ENCODE results near the gene MSI2.

The MSI2 gene

GRCh38 chr17:57533684-57534305, 277.5 kb downstream of the MSI2 start:
- no peak for DNase-seq

GRCh38 chr17:57534863-57535248, 278.5 kb downstream of the MSI2 start:
- DNase-seq: no peak

- peak; percentile 83 for DNase-seq
These were observed 279.1 kb downstream of the MSI2 start for GRCh38 chr17:57535249-57535966.

- DNase-seq: no peak
These were observed 280.0 kb downstream of the MSI2 start for GRCh38 chr17:57536289-57536688.

- no peak for DNase-seq
These were observed 280.6 kb downstream of the MSI2 start for GRCh38 chr17:57536789-57537523.

- DNase-seq: no peak
These were observed 281.4 kb downstream of the MSI2 start for GRCh38 chr17:57537524-57538410.

GRCh38 chr17:57538736-57539456, 282.6 kb downstream of the MSI2 start:
- DNase-seq: no peak

- DNase-seq: no peak
These were observed 283.4 kb downstream of the MSI2 start for GRCh38 chr17:57539529-57540301.

GRCh38 chr17:57540596-57540995, 284.3 kb downstream of the MSI2 start:
- no peak for DNase-seq

- DNase-seq: no peak
These were observed 284.7 kb downstream of the MSI2 start for GRCh38 chr17:57541049-57541448.

GRCh38 chr17:57541472-57542394, 285.4 kb downstream of the MSI2 start:
- DNase-seq: no peak

GRCh38 chr17:57542510-57542909, 286.2 kb downstream of the MSI2 start:
- no peak for DNase-seq

GRCh38 chr17:57543230-57543629, 286.9 kb downstream of the MSI2 start:
- no peak for DNase-seq

GRCh38 chr17:57544401-57544800, 288.1 kb downstream of the MSI2 start:
- DNase-seq: no peak

- peak; percentile 22 for DNase-seq
These were observed 288.6 kb downstream of the MSI2 start for GRCh38 chr17:57544834-57545463.

- DNase-seq: no peak
These were observed 289.5 kb downstream of the MSI2 start for GRCh38 chr17:57545731-57546342.

GRCh38 chr17:57548421-57549410, 292.4 kb downstream of the MSI2 start:
- DNase-seq: no peak

GRCh38 chr17:57549468-57549867, 293.1 kb downstream of the MSI2 start:
- no peak for DNase-seq
